K562 (cell line): ENCODE measurements around the gene CDR2L. TPM values are rescaled to one million over a fixed set of nuclear protein-coding genes. Genes with fewer than 3 reads are reported as not detected.
A peak's percentile ranks its signal among the peaks of the same experiment; 100 is the strongest.

Source experiments
- ATAC-seq: fragments of 200-7000 bp; cut with Tn5 transposase; 3 replicates; pipeline ENCODE4 v1.9.1; 2020; ENCODE audit warnings: moderate library complexity
- BruUV-seq: library from RNA; stranded (reverse); fragments of 400-500 nt; replicated peaks from 2 replicates; lab custom pipeline; 2021; lab: Mats Ljungman, UMichigan
- CTCF ChIA-PET: fragments of 300-600 bp; formaldehyde crosslinking; extraction: SDS; loops from one replicate; lab custom pipeline; 2021; ENCODE audit warnings: low intra/inter-chr PET ratio; lab: Yijun Ruan, JAX
- POLR2A ChIA-PET: fragments of 300-600, 350-650 bp; sonication (Branson Sonifier 250); formaldehyde crosslinking; extraction: SDS; loops from one replicate; lab custom pipeline; 2021; ENCODE audit warnings: antibody characterized with exemption, inconsistent platforms; lab: Yijun Ruan, JAX
- DNase-seq, 4 experiments: peaks; one replicate each; pipeline versions ENCODE4 v3.0.0 to v3.0.0-alpha.2; 2011 to 2018; ENCODE audit warnings: low spot score in 3 of 4, mixed read lengths in 3 of 4; ENCODE audit errors: extremely low read depth in 1 of 4
- FAIRE-seq: peaks from 2 replicates; lab custom pipeline; 2011; peaks lifted over from hg19 to GRCh38; lab: Jason Lieb, UNC
- H2AFZ ChIP-seq: 2 replicates; pipeline ENCODE4 v1.6.0; 2011; ENCODE audit warnings: low read depth, low read length, control low read depth, inconsistent platforms
- H3K27ac ChIP-seq: fragments of 200-600 bp; 3 replicates; pipeline ENCODE4 v1.8.0; 2011; ENCODE audit warnings: low read depth, mild to moderate bottlenecking, control low read depth, inconsistent platforms, low read length, moderate library complexity, mixed read lengths; ENCODE audit errors: extremely low read depth
- H3K27me3 ChIP-seq, 2 experiments: fragments of 300-600 bp in 1 of 2; 2 replicates in 1 of 2; 3 replicates in 1 of 2; pipeline versions ENCODE4 v1.6.0 to v1.8.0; 2011; ENCODE audit warnings: inconsistent platforms in 2 of 2, low read length in 2 of 2, mild to moderate bottlenecking in 1 of 2, mixed read lengths in 1 of 2, moderate library complexity in 1 of 2; ENCODE audit not compliant: control insufficient read depth in 2 of 2, insufficient read depth in 2 of 2
- H3K36me3 ChIP-seq: fragments of 300-600 bp; 3 replicates; pipeline ENCODE4 v1.8.0; 2011; ENCODE audit warnings: mild to moderate bottlenecking, low read length, inconsistent platforms; ENCODE audit not compliant: control insufficient read depth, insufficient read depth
- H3K4me1 ChIP-seq, 2 experiments: fragments of 200-600 bp in 1 of 2; replicated peaks in 1 of 2; 2 replicates in 1 of 2; 3 replicates in 1 of 2; pipeline versions ENCODE4 v1.5.1 to v1.8.0; 2011; ENCODE audit warnings: inconsistent platforms in 2 of 2, low read length in 2 of 2, mild to moderate bottlenecking in 1 of 2, mixed read lengths in 1 of 2, moderate library complexity in 1 of 2; ENCODE audit not compliant: control insufficient read depth in 2 of 2, insufficient read depth in 2 of 2
- H3K4me2 ChIP-seq: 2 replicates; pipeline ENCODE4 v1.6.1; 2011; ENCODE audit warnings: low read length, control low read depth, inconsistent platforms, mixed read lengths; ENCODE audit not compliant: insufficient read depth
- H3K4me3 ChIP-seq: fragments of 200-600 bp; sonication (generic), shearing (Covaris generic); 2 replicates; pipeline ENCODE4 v1.5.1; 2016; ENCODE audit warnings: control low read depth, inconsistent platforms
- H3K79me2 ChIP-seq: fragments of 200-600 bp; 3 replicates; pipeline ENCODE4 v1.8.0; 2011; ENCODE audit warnings: low read length, inconsistent platforms; ENCODE audit not compliant: control insufficient read depth, insufficient read depth
- H3K9ac ChIP-seq, 2 experiments: 2 replicates each; pipeline versions ENCODE4 v1.6.0 to v1.6.1; 2011; ENCODE audit warnings: low read depth in 2 of 2, low read length in 2 of 2, control low read depth in 1 of 2, inconsistent platforms in 1 of 2, mild to moderate bottlenecking in 1 of 2, mixed read lengths in 1 of 2; ENCODE audit not compliant: insufficient read depth in 1 of 2
- H3K9me1 ChIP-seq: one replicate; pipeline ENCODE4 v1.6.0; 2011; ENCODE audit warnings: inconsistent platforms, mild to moderate bottlenecking, low read length, moderate library complexity; ENCODE audit not compliant: control insufficient read depth, insufficient read depth
- H3K9me3 ChIP-seq: replicated peaks from 2 replicates; pipeline ENCODE4 v1.5.1; 2011; ENCODE audit warnings: low read depth, low read length, inconsistent platforms; ENCODE audit not compliant: control insufficient read depth, insufficient read depth
- H4K20me1 ChIP-seq: replicated peaks from 2 replicates; pipeline ENCODE4 v1.6.1; 2011; ENCODE audit warnings: low read length, inconsistent platforms, mixed read lengths; ENCODE audit not compliant: control insufficient read depth, insufficient read depth
- CC2D1A ChIP-seq: fragments of 450-650 bp; IDR thresholded peaks from 2 replicates; pipeline ENCODE4 v1.6.1; 2017; ENCODE audit warnings: mild to moderate bottlenecking
- EWSR1 ChIP-seq: fragments of 450-650 bp; IDR thresholded peaks from 2 replicates; pipeline ENCODE4 v1.6.1; 2018; ENCODE audit warnings: borderline replicate concordance, mild to moderate bottlenecking, low read depth, moderate library complexity; ENCODE audit not compliant: partially characterized antibody
- GTF2E2 ChIP-seq: fragments of 200-800 bp; sonication (Bioruptor generic); IDR thresholded peaks from 2 replicates; pipeline ENCODE4 v1.6.1; 2016; ENCODE audit warnings: missing genetic modification characterization, missing compliant biosample characterization
- KLF6 ChIP-seq: fragments of 250-450 bp; sonication (Bioruptor Pico); IDR thresholded peaks from 2 replicates; pipeline ENCODE4 v1.4.0; 2020; ENCODE audit warnings: mild to moderate bottlenecking, moderate library complexity, borderline replicate concordance
- PHF20 ChIP-seq: fragments of 450-650 bp; IDR thresholded peaks from 2 replicates; pipeline ENCODE4 v1.6.1; 2018; ENCODE audit not compliant: partially characterized antibody
- SMARCC2 ChIP-seq: fragments of 450-650 bp; IDR thresholded peaks from 2 replicates; pipeline ENCODE4 v1.6.1; 2017; ENCODE audit warnings: antibody characterized with exemption, moderate library complexity, mild to moderate bottlenecking, low read depth
- TCFL5 ChIP-seq: fragments of 250-450 bp; sonication (Bioruptor Pico); conservative IDR thresholded peaks from 2 replicates; pipeline ENCODE4 v1.6.1; 2021; ENCODE audit warnings: mild to moderate bottlenecking, moderate library complexity, matching md5 sums
- ZNF197 ChIP-seq: fragments of 200-800 bp; sonication (Bioruptor generic); IDR thresholded peaks from 2 replicates; pipeline ENCODE4 v1.6.1; 2016; ENCODE audit warnings: low read depth, missing genetic modification characterization, missing compliant biosample characterization
- ZNF57 ChIP-seq: fragments of 450-650 bp; formaldehyde crosslinking; IDR thresholded peaks from 2 replicates; pipeline ENCODE4 v1.4.0; 2020; ENCODE audit warnings: mild to moderate bottlenecking, moderate library complexity
- WGBS: fragments of 100-300 bp; shearing (Covaris generic); methylation state at CpG from one replicate; pipeline ENCODE4 v1.1.6; 2016; ENCODE audit warnings: low coverage, mixed read lengths; ENCODE audit not compliant: insufficient coverage; ENCODE audit errors: missing lambda C conversion rate; 5-methylcytosine and 5-hydroxymethylcytosine counted together
- in situ Hi-C: fragments of 300-500 bp; cut with MboI; formaldehyde crosslinking; loops from 4 replicates; pipeline ENCODE4 v1.15.0; 2018; ENCODE audit warnings: inconsistent platforms, mixed read lengths
- intact Hi-C: fragments of 100-400 bp; cut with micrococcal nuclease; formaldehyde crosslinking; loops from 2 replicates; pipeline ENCODE4 v1.14.2; 2022
- polyA plus RNA-seq, 8 experiments: library from polyadenylated mRNA; depleted of rRNA in 4 of 8; stranded (reverse) in 5 of 8; unstranded in 3 of 8; fragments of >200 nt; fragmentation: Nextera tagmentation in 2 of 8; fragmentation: Illumina TruSeq in 1 of 8; extraction: Ambion mirVana in 2 of 8; extraction: Trizol in 1 of 8; gene quantifications; 2 replicates each; pipeline versions ENCODE4 v1.2.1 to v1.2.3, GENCODE V29; 2011 to 2014; ENCODE audit warnings: inconsistent platforms in 1 of 8, missing spikeins in 1 of 8
- total RNA-seq, 7 experiments: library from RNA; depleted of rRNA in 6 of 7; stranded (reverse); fragments of >200 nt in 6 of 7; fragmentation: Illumina TruSeq in 2 of 7; extraction: Trizol in 2 of 7; gene quantifications; 2 replicates each; pipeline versions ENCODE4 v1.2.1 to v1.2.3, GENCODE V29; 2011 to 2021; ENCODE audit warnings: low replicate concordance in 1 of 7
- TF ChIP-seq, protein P1 (sequence below): sonication (generic); formaldehyde crosslinking; IDR thresholded peaks from 2 replicates; pipeline ENCODE4 v1.8.0; 2022; ENCODE audit warnings: mild to moderate bottlenecking, missing genetic modification reagents
- TF ChIP-seq, protein P2 (sequence below): sonication (generic); formaldehyde crosslinking; IDR thresholded peaks from 2 replicates; pipeline ENCODE4 v1.8.0; 2023; ENCODE audit warnings: mild to moderate bottlenecking, missing genetic modification reagents
- TF ChIP-seq, protein P3 (sequence below): fragments of 450-650 bp; formaldehyde crosslinking; IDR thresholded peaks from 2 replicates; pipeline ENCODE4 v1.4.0; 2022; ENCODE audit warnings: missing genetic modification characterization

The CDR2L gene
- total and polyA plus RNA-seq, 9 of the 15 experiments (the other 6 are each of a cell fraction or from before 2014, with no cell fraction given): 2.7 to 16.0 (median 7.3) TPM

DNA sequence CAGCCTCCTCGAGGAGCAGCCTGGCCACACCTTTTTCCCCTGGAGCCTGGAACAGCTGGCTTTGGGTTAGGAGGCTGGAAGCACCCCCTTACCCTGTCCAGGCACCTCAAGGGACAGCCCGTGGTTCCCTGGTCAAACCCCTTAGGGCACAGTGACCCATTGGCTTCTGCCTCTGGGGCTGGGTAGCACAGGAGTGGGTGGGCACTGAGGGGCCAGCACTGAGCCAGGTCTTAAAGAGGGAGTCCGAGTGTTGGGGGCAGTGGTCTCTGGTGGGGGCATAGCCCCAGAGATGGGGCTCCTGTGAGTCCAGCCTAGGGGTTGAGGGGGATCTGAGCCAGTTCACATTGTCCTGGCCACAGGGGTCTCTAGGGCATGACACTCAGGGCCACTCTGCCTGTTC, 36.4 kb upstream of the CDR2L start (continued):
- TF ChIP-seq, protein P1, sequence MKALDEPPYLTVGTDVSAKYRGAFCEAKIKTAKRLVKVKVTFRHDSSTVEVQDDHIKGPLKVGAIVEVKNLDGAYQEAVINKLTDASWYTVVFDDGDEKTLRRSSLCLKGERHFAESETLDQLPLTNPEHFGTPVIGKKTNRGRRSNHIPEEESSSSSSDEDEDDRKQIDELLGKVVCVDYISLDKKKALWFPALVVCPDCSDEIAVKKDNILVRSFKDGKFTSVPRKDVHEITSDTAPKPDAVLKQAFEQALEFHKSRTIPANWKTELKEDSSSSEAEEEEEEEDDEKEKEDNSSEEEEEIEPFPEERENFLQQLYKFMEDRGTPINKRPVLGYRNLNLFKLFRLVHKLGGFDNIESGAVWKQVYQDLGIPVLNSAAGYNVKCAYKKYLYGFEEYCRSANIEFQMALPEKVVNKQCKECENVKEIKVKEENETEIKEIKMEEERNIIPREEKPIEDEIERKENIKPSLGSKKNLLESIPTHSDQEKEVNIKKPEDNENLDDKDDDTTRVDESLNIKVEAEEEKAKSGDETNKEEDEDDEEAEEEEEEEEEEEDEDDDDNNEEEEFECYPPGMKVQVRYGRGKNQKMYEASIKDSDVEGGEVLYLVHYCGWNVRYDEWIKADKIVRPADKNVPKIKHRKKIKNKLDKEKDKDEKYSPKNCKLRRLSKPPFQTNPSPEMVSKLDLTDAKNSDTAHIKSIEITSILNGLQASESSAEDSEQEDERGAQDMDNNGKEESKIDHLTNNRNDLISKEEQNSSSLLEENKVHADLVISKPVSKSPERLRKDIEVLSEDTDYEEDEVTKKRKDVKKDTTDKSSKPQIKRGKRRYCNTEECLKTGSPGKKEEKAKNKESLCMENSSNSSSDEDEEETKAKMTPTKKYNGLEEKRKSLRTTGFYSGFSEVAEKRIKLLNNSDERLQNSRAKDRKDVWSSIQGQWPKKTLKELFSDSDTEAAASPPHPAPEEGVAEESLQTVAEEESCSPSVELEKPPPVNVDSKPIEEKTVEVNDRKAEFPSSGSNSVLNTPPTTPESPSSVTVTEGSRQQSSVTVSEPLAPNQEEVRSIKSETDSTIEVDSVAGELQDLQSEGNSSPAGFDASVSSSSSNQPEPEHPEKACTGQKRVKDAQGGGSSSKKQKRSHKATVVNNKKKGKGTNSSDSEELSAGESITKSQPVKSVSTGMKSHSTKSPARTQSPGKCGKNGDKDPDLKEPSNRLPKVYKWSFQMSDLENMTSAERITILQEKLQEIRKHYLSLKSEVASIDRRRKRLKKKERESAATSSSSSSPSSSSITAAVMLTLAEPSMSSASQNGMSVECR (CRISPR knock-in tag): no peak
- TF ChIP-seq EWSR1: no peak

DNA sequence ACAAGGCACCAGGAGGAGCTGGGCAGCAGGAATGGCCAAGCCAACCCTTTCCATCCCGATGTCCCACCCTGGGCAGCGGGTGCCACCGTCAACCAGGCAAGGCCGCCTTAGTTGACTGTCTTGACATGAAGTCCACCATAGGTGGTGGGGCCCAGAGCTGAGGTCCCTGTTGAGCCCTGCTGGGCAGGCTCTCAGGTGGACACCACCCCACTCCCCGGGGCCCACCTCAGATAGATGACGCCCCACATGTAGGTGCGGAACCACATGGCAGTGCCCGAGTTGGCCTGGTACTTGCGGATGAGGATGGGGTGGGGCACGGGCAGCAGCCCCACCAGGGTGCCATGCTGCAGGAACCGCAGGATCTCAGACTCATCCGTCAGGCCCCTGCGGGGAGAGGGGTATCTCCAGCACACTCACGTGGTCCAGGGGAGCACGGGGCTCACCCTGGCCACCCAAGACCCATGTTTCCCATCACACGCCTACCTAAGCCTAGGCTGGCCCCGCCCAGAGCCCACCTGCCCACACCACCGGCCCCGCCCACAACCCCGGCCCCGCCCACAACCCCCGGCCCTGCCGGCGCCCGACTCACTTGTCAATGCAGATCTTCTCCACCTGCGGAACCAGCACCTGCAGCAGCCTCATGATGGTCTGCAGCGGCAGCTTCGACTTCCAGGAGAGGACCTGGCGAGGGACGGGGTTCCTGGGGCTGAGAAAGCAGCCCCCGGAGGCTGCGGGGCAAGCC, 35.6 kb upstream of the CDR2L start:
- no peak for ATAC-seq
- H3K9ac ChIP-seq: peak overlapping the region in 1 of 2 experiments; percentile 52; a peak in 1 of 4 replicates
- no peaks in the 10 kb centered on the region for H3K36me3 ChIP-seq
- H3K4me3 ChIP-seq: no peak overlapping the region
- no TSS peak for BruUV-seq
- peaks cover 0 to 37% of the 10 kb centered on the region in 2 experiments; a peak in 3 of 5 replicates for H3K4me1 ChIP-seq
- peak in 1 of 4 experiments; percentile 38 for DNase-seq
- H3K27me3 ChIP-seq: peaks cover 13 to 42% of the 10 kb centered on the region in 2 experiments; a peak in 4 of 5 replicates
- ChIA-PET CTCF (no interaction called here), POLR2A (interaction anchor here (0.7 to 0.9 kb wide), 4 partner anchors 9 to 203 kb away, joined by 3 to 6 read pairs (median 4); partner anchors contain the start of gene JPT1)
- H3K27ac ChIP-seq: no peak overlapping the region
- in situ Hi-C loops (no loop called here), intact Hi-C loops (no loop called here)
- H3K9me3 ChIP-seq: peaks cover 4% of the 10 kb centered on the region; the same call in 1 of the 2 replicates
- H4K20me1 ChIP-seq: no peaks in the 10 kb centered on the region
- H2AFZ ChIP-seq: no peak overlapping the region
- no peak for TF ChIP-seq TCFL5
- TF ChIP-seq KLF6 (CRISPR knock-in tag): no peak
- TF ChIP-seq, protein P2, sequence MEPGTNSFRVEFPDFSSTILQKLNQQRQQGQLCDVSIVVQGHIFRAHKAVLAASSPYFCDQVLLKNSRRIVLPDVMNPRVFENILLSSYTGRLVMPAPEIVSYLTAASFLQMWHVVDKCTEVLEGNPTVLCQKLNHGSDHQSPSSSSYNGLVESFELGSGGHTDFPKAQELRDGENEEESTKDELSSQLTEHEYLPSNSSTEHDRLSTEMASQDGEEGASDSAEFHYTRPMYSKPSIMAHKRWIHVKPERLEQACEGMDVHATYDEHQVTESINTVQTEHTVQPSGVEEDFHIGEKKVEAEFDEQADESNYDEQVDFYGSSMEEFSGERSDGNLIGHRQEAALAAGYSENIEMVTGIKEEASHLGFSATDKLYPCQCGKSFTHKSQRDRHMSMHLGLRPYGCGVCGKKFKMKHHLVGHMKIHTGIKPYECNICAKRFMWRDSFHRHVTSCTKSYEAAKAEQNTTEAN (CRISPR knock-in tag): no peak
- TF ChIP-seq ZNF57: no peak
- TF ChIP-seq GTF2E2 (tag): no peak
- TF ChIP-seq, protein P3, sequence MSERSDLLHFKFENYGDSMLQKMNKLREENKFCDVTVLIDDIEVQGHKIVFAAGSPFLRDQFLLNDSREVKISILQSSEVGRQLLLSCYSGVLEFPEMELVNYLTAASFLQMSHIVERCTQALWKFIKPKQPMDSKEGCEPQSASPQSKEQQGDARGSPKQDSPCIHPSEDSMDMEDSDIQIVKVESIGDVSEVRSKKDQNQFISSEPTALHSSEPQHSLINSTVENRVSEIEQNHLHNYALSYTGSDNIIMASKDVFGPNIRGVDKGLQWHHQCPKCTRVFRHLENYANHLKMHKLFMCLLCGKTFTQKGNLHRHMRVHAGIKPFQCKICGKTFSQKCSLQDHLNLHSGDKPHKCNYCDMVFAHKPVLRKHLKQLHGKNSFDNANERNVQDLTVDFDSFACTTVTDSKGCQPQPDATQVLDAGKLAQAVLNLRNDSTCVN (CRISPR knock-in tag): no peak
- no peak for TF ChIP-seq CC2D1A
- TF ChIP-seq PHF20: no peak
- no peak for TF ChIP-seq ZNF197
- no peak for TF ChIP-seq SMARCC2
- H3K4me2 ChIP-seq: no peak overlapping the region
- WGBS: 19% methylated on average over 22 of the region's 32 CpGs
- no peaks in the 10 kb centered on the region for H3K79me2 ChIP-seq
- no peak for FAIRE-seq
- H3K9me1 ChIP-seq: no peaks in the 10 kb centered on the region
